Naive thymus-derived CD4-positive, alpha-beta T cell (primary cell): ENCODE measurements around the gene MID1. TPM values are rescaled to one million over a fixed set of nuclear protein-coding genes. Genes with fewer than 3 reads are reported as not detected.

Source experiments
- ATAC-seq: fragments of 150-1000 bp; cut with Tn5 transposase; 2 replicates; pipeline ENCODE4 v1.10.0; 2021; ENCODE audit warnings: mild to moderate bottlenecking, moderate library complexity
- CTCF ChIA-PET: fragments of 350-600 bp; sonication (Branson Sonifier 250); formaldehyde crosslinking; loops from one replicate; lab custom pipeline; 2021; ENCODE audit warnings: antibody characterized with exemption; lab: Charles Lee
- POLR2A ChIA-PET: fragments of 350-600 bp; sonication (Branson Sonifier 250); formaldehyde crosslinking; loops from one replicate; lab custom pipeline; 2021; ENCODE audit warnings: antibody characterized with exemption, inconsistent platforms; lab: Charles Lee
- DNase-seq, 9 donors: peaks; one replicate each; pipeline versions ENCODE4 v3.0.0 to v3.0.0-alpha.2; 2020 to 2022; ENCODE audit warnings: mixed read lengths in 1 of 9
- H3K27ac ChIP-seq: one replicate; pipeline ENCODE4 v1.7.0; 2013; ENCODE audit warnings: mild to moderate bottlenecking, low read depth, low read length, moderate library complexity
- H3K27me3 ChIP-seq, 2 donors: one replicate each; pipeline ENCODE4 v1.7.0; 2013; ENCODE audit warnings: low read length in 2 of 2, mild to moderate bottlenecking in 2 of 2, moderate library complexity in 2 of 2; ENCODE audit not compliant: control insufficient read depth in 2 of 2, insufficient read depth in 2 of 2
- H3K36me3 ChIP-seq, 3 experiments: 1 replicate in 2 of 3; 2 replicates in 1 of 3; pipeline ENCODE4 v1.7.0; 2013; ENCODE audit warnings: low read length in 3 of 3, mild to moderate bottlenecking in 3 of 3, moderate library complexity in 1 of 3; ENCODE audit not compliant: insufficient read depth in 3 of 3, control insufficient read depth in 2 of 3
- H3K4me1 ChIP-seq, 2 donors: one replicate each; pipeline ENCODE4 v1.7.0; 2013; ENCODE audit warnings: low read length in 2 of 2, mild to moderate bottlenecking in 2 of 2, moderate library complexity in 1 of 2; ENCODE audit not compliant: control insufficient read depth in 2 of 2, insufficient read depth in 2 of 2
- H3K4me3 ChIP-seq: 2 replicates; pipeline ENCODE4 v1.7.0; 2013; ENCODE audit warnings: mild to moderate bottlenecking, low read length
- H3K9me3 ChIP-seq, 3 experiments: 1 replicate in 2 of 3; 2 replicates in 1 of 3; pipeline ENCODE4 v1.7.0; 2013; ENCODE audit warnings: low read length in 3 of 3; ENCODE audit not compliant: control insufficient read depth in 2 of 3
- H3K27ac Mint-ChIP-seq, 9 donors: one replicate each; pipeline ENCODE4 v1.8.0; 2020 to 2022; ENCODE audit warnings: mixed read lengths in 9 of 9, mild to moderate bottlenecking in 8 of 9, moderate library complexity in 5 of 9, inconsistent platforms in 2 of 9
- H3K27me3 Mint-ChIP-seq, 5 donors: one replicate each; pipeline ENCODE4 v1.8.0; 2021 to 2022; ENCODE audit warnings: mixed read lengths in 5 of 5, mild to moderate bottlenecking in 1 of 5
- H3K36me3 Mint-ChIP-seq, 5 donors: one replicate each; pipeline ENCODE4 v1.8.0; 2020 to 2022; ENCODE audit warnings: mixed read lengths in 5 of 5, mild to moderate bottlenecking in 3 of 5, inconsistent platforms in 1 of 5
- H3K4me1 Mint-ChIP-seq, 7 donors: one replicate each; pipeline ENCODE4 v1.8.0; 2020 to 2022; ENCODE audit warnings: mixed read lengths in 7 of 7, mild to moderate bottlenecking in 3 of 7, inconsistent platforms in 1 of 7
- H3K4me3 Mint-ChIP-seq, 10 donors: one replicate each; pipeline ENCODE4 v1.8.0; 2020 to 2022; ENCODE audit warnings: mild to moderate bottlenecking in 10 of 10, mixed read lengths in 10 of 10, moderate library complexity in 6 of 10, inconsistent platforms in 2 of 10
- H3K9me3 Mint-ChIP-seq, 11 donors: one replicate each; pipeline ENCODE4 v1.8.0; 2020 to 2022; ENCODE audit warnings: mixed read lengths in 11 of 11, mild to moderate bottlenecking in 4 of 11, inconsistent platforms in 1 of 11, moderate library complexity in 1 of 11
- intact Hi-C, 2 donors: fragments of 100-400 bp; cut with micrococcal nuclease; formaldehyde crosslinking; loops; one replicate each; pipeline ENCODE4 v1.15.1; 2023
- polyA plus RNA-seq, 2 donors: library from polyadenylated mRNA; unstranded; fragments of 300-500 nt; fragmentation: Illumina TruSeq; gene quantifications; one replicate each; pipeline ENCODE4 v1.2.3, GENCODE V29; 2021
- total RNA-seq, 6 experiments: library from RNA in 5 of 6; stranded (reverse) in 5 of 6; gene quantifications; 1 replicate in 5 of 6; 2 replicates in 1 of 6; pipeline ENCODE4 v1.2.3 and lab custom pipeline; 2021 to 2026

MID1 gene
- total and polyA plus RNA-seq, 7 experiments from 2014 or later = 0.12 to 0.27 (median 0.22) TPM; not detected in 2

DNA sequence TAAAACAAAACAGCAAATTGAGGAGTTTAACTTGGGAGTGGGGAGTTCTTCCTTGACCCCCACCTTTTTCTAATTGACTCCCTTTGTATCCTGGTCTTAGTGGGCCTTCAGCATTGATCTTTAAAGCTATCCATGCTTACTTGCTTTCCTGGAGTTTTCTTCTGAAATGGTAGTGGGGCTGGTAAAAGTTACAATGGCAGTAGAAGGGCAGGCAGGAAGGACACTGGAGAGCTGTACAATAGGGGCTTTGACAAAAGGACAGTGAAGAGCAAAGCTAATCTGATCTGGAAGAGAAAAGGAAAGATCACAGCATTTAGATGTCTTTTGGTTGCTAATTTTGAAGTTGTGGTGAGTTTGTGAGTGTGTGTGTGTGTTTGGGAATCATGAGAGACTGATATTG is 111.5 kb downstream of the MID1 start:
- Mint-ChIP-seq H3K36me3 (no peaks in the 10 kb centered on the region), H3K4me3 (no peak overlapping the region), H3K27ac (no peak overlapping the region), H3K27me3 (no peaks in the 10 kb centered on the region), H3K9me3 (peaks cover 0 to 2% (median 0%) of the 10 kb centered on the region in 11 donors), H3K4me1 (no peaks in the 10 kb centered on the region)
- H3K9me3 ChIP-seq = no peaks in the 10 kb centered on the region
- CTCF ChIA-PET = no interaction called here
- intact Hi-C loops = no loop called here
- no peak overlapping the region for H3K4me3 ChIP-seq
- DNase-seq (no peak), ATAC-seq (no peak)
- POLR2A ChIA-PET = no interaction called here
- H3K36me3 ChIP-seq = no peaks in the 10 kb centered on the region
- no peaks in the 10 kb centered on the region for H3K4me1 ChIP-seq
- no peak overlapping the region for H3K27ac ChIP-seq
- H3K27me3 ChIP-seq = no peaks in the 10 kb centered on the region

DNA sequence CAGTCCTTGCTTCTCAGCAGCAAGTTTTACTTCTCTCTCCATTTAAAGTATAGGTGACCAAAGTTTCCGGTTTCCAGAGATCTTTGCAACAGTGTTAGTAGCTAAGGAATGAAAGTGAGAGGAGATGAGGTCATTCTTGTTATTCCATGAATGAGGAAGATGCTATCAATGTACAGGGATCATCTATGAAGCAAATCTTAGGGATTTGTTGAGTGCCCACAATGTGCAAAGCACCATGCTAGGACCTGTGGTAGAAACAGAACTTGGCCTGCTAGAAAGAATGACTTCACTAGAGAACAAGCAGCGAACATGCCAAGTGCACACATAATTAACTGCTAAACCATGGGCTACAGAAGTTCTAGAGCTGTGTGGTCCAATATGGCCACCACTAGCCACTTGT is 112.5 kb downstream of the MID1 start:
- Mint-ChIP-seq H3K4me3 (no peak overlapping the region), H3K27me3 (no peaks in the 10 kb centered on the region), H3K9me3 (peaks cover 0 to 2% (median 0%) of the 10 kb centered on the region in 11 donors), H3K27ac (no peak overlapping the region), H3K4me1 (no peaks in the 10 kb centered on the region), H3K36me3 (no peaks in the 10 kb centered on the region)
- Histone ChIP-seq H3K27me3 (no peaks in the 10 kb centered on the region), H3K36me3 (no peaks in the 10 kb centered on the region), H3K9me3 (no peaks in the 10 kb centered on the region), H3K27ac (no peak overlapping the region), H3K4me3 (no peak overlapping the region), H3K4me1 (no peaks in the 10 kb centered on the region)
- intact Hi-C loops = no loop called here
- ATAC-seq (no peak), DNase-seq (no peak)
- ChIA-PET POLR2A (no interaction called here), CTCF (no interaction called here)

DNA sequence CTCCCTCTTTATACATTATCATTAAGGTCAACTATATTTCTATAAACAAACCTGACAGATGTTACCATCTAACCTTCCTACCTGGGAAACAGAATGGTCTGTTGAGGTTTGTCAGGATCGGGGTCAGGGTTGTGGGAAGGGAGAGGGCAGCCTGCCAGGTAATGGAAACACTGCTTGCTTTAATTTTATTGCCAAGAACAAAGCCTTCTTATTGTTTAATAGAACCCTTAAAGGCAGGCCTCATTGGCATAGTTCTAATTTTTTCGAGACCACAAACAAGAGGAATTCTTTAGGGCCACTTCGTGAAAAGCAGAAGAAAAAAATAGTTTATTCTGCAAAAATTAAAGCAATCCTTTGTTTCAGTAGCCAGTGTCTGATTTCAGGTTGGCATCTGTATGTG is 113.2 kb downstream of the MID1 start:
- POLR2A ChIA-PET = no interaction called here
- no peak overlapping the region for H3K27ac ChIP-seq
- no peaks in the 10 kb centered on the region for H3K4me1 ChIP-seq
- no peaks in the 10 kb centered on the region for H3K27me3 Mint-ChIP-seq
- no peak overlapping the region for H3K4me3 ChIP-seq
- H3K36me3 Mint-ChIP-seq = no peaks in the 10 kb centered on the region
- H3K9me3 Mint-ChIP-seq = peaks cover 0 to 3% (median 0%) of the 10 kb centered on the region in 11 donors
- H3K4me1 Mint-ChIP-seq = no peaks in the 10 kb centered on the region
- no peak overlapping the region for H3K27ac Mint-ChIP-seq
- H3K27me3 ChIP-seq = no peaks in the 10 kb centered on the region
- CTCF ChIA-PET = no interaction called here
- H3K9me3 ChIP-seq = no peaks in the 10 kb centered on the region
- H3K4me3 Mint-ChIP-seq = no peak overlapping the region
- H3K36me3 ChIP-seq = no peaks in the 10 kb centered on the region
- intact Hi-C loops = no loop called here
- DNase-seq (no peak), ATAC-seq (no peak)

DNA sequence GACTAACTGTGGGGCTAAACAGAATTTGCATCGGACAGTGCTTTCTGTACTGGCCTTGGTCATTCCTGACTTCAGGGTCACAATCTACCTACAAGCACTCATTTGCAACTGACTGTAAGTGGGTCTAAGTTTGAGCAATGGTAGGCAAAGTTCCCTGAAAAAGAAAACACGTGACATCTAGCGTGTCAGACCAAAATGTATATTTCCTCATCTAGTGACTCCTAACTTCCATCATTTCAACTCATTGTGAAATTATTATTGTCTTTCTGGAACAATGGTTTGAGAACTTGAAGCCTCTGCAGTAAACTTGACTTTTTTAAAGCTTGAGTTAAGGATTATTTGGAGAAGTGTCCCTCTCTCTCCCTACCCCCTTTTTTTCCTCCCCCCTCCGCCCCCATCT is 113.6 kb downstream of the MID1 start:
- intact Hi-C loops = no loop called here
- ChIA-PET CTCF (no interaction called here), POLR2A (no interaction called here)
- Histone ChIP-seq H3K4me3 (no peak overlapping the region), H3K27me3 (no peaks in the 10 kb centered on the region), H3K27ac (no peak overlapping the region), H3K9me3 (no peaks in the 10 kb centered on the region), H3K36me3 (no peaks in the 10 kb centered on the region), H3K4me1 (no peaks in the 10 kb centered on the region)
- no peaks in the 10 kb centered on the region for H3K36me3 Mint-ChIP-seq
- H3K27me3 Mint-ChIP-seq = no peaks in the 10 kb centered on the region
- no peak for ATAC-seq
- H3K4me1 Mint-ChIP-seq = no peaks in the 10 kb centered on the region
- H3K9me3 Mint-ChIP-seq = peaks cover 0 to 2% (median 0%) of the 10 kb centered on the region in 11 donors
- no peak for DNase-seq
- H3K4me3 Mint-ChIP-seq = no peak overlapping the region
- no peak overlapping the region for H3K27ac Mint-ChIP-seq

DNA sequence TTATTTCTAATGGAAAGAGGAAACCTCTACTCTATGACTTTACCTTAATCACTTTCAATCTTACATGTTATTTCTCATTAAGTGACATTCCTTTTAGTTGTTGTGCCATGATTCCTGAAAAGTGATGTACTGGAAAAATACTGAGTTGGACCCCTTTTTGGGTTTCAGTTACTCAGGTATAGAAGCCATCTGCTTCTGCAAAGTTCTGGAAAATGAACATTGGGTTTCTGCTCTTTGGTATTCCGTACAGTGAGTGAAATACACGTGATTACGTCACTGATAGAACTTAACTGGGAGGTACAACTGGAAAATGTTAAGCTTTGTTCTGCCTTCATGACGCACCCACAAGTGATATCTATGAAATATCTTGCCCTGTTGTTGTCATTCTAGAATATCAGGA is 114.7 kb downstream of the MID1 start:
- H3K27ac Mint-ChIP-seq = no peak overlapping the region
- H3K4me1 ChIP-seq = no peaks in the 10 kb centered on the region
- ChIA-PET CTCF (no interaction called here), POLR2A (no interaction called here)
- ATAC-seq (no peak), DNase-seq (no peak)
- H3K27ac ChIP-seq = no peak overlapping the region
- H3K27me3 Mint-ChIP-seq = no peaks in the 10 kb centered on the region
- no peak overlapping the region for H3K4me3 Mint-ChIP-seq
- no peaks in the 10 kb centered on the region for H3K4me1 Mint-ChIP-seq
- no peaks in the 10 kb centered on the region for H3K9me3 ChIP-seq
- H3K27me3 ChIP-seq = no peaks in the 10 kb centered on the region
- H3K36me3 Mint-ChIP-seq = no peaks in the 10 kb centered on the region
- no peak overlapping the region for H3K4me3 ChIP-seq
- intact Hi-C loops = no loop called here
- H3K9me3 Mint-ChIP-seq = peaks cover 0 to 4% (median 0%) of the 10 kb centered on the region in 11 donors
- no peaks in the 10 kb centered on the region for H3K36me3 ChIP-seq

DNA sequence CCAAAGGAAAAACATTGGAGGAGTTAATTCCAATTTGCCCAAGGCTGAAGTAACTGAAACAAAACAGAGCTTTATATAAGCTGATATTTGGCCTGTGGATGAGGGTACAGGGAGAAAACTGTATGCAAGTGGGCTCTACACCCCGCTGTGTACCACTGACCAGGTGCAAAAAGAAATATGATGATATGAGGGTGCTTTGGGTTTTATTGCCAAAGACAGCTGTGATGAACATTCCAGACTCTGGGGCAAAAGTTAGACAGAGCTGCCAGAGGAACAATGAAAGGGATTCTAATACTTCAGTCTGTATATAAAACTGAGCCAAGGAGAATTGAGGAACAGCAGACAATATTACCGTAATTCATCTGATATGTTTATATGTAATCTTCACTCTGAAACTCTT is 117.4 kb downstream of the MID1 start:
- ChIA-PET CTCF (no interaction called here), POLR2A (no interaction called here)
- Mint-ChIP-seq H3K4me1 (no peaks in the 10 kb centered on the region), H3K27me3 (no peaks in the 10 kb centered on the region), H3K9me3 (peaks cover 0 to 4% (median 0%) of the 10 kb centered on the region in 11 donors), H3K4me3 (no peak overlapping the region), H3K27ac (no peak overlapping the region), H3K36me3 (no peaks in the 10 kb centered on the region)
- ATAC-seq = no peak
- no peaks in the 10 kb centered on the region for H3K9me3 ChIP-seq
- no peak for DNase-seq
- H3K27ac ChIP-seq = no peak overlapping the region
- H3K4me3 ChIP-seq = no peak overlapping the region
- no peaks in the 10 kb centered on the region for H3K4me1 ChIP-seq
- H3K36me3 ChIP-seq = no peaks in the 10 kb centered on the region
- no peaks in the 10 kb centered on the region for H3K27me3 ChIP-seq
- intact Hi-C loops = no loop called here

DNA sequence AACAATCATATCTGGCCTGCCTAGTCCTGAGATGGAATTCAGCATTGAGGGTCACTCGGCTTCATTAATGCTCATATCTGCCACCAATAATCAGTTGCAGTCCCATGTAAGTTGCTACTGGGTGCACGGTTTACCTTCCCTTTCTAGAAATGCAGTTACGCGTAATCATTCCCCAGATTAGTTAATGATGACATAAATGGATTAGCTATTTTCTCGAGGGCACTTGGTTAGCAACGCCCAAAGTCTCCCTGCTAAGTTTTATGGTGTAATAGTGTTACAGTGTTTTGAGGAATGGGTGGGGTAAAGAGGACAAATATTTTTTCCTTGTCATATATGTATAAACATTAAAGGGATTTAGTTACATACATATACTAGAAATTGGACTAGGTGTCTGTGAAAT is 118.8 kb downstream of the MID1 start:
- DNase-seq = no peak
- Mint-ChIP-seq H3K27ac (no peak overlapping the region), H3K9me3 (peaks cover 0 to 4% (median 0%) of the 10 kb centered on the region in 11 donors), H3K4me1 (no peaks in the 10 kb centered on the region), H3K27me3 (no peaks in the 10 kb centered on the region), H3K4me3 (no peak overlapping the region), H3K36me3 (no peaks in the 10 kb centered on the region)
- ChIA-PET CTCF (no interaction called here), POLR2A (no interaction called here)
- intact Hi-C loops = no loop called here
- no peak overlapping the region for H3K4me3 ChIP-seq
- H3K27ac ChIP-seq = no peak overlapping the region
- H3K4me1 ChIP-seq = no peaks in the 10 kb centered on the region
- H3K9me3 ChIP-seq = no peaks in the 10 kb centered on the region
- no peaks in the 10 kb centered on the region for H3K27me3 ChIP-seq
- H3K36me3 ChIP-seq = no peaks in the 10 kb centered on the region
- no peak for ATAC-seq
